ENCODE results near the gene GSX1.

GSX1 gene

DNA sequence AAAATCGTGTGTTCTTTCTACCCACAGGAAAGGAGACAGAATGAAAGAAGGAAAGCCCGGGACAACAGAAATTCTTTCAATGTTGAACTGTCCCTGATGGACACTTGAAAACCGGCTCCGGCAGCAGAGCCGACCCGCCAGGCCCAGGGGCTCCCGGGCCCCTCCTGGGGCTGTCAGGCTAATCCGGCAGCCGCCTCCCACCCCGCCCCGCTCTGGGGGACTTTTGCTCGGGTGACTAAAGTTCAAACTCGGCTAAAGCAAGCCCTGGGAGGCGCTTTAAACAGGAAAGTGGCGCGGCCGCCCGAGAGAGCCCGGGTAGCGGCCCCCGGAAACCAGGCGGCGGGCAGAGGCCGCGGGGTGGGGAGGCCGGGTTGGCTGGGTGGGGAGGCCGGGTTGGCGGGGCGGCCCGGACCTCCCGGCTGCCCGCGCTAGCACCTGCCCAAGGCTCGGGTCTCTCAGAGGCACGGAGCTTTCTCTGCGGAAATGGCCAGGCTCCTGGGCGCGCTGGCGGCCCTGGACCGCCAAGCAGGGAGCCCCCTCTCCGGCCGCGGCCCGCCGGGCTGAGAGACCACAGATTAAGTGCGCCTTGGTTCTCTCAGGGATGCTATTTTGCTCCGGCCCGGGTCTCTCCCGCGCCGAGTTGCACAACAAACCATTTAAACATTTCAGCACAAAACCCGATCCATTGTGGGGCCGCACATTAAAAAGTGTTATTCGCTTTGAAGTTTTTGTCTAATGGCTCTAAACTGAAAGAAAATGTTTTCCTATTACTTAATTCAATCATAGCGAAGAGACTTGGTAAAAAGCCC, 2.6 kb upstream of the GSX1 start:
- TF ChIP-seq GATA3 (IDR thresholded peaks at IDR 0.05; ENCODE audit: low read depth, low read length) (no peak), GATA2 (IDR thresholded peaks at IDR 0.05; ENCODE audit: low read depth, low read length) (no peak)

DNA sequence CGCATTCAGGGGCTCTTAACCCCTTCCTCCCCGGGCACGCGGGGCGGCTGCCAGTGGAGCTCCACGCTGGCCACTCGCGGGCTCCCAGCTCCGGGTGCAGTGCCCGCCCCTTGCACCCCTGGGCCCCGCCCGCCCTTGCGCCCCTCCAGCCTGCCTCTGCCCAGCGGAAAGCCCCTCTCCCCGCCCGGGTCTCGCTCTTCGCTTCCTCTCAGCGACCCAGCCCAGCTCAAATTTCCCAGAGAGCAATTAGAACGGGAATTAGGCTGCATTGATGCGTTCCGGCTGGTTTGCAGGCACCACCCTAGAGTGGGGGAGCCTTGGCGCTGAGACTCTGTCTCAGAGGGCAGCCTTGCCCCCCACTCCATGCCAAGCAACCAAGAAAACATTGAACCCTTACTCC, 1.8 kb upstream of the GSX1 start:
- TF ChIP-seq GATA3 (IDR thresholded peaks at IDR 0.05; ENCODE audit: low read depth, low read length) (no peak), GATA2 (IDR thresholded peaks at IDR 0.05; ENCODE audit: low read depth, low read length) (no peak)

DNA sequence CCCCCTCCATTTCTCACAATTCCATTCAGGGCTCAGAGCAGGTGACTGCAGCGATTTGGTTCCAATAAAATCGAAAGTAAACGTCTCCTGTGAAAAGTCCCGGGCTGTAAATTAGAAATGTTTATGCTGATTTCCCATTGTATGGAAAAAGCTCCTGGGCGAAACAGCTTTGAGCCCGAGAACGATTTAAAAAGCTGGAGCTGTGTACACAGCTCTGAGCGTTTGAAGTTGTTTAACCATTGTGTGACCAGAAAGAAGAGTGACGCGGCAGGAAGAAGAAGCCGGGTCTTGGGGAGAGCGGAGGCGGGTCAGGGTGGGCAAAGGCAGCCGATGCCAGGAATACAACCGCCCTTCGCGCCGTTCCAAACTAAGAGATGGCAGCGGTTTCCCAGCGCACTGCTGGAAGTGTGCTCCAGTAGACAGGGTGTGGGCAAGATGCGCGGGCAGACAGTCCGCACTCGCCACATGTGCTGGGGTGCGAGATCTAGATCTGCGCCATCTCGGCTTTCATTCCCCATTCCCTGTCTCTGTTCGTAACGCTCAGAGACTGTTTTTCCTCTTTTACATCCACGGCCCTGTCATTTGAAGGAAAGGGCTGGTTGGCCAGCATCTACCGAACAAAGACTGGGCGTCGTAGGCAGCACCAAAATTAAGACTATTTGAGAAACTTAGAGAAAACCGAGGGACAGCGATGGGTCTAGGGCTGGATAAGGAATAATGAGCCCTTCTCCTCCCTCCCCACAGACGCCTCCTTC, 960 bp upstream of the GSX1 start:
- no peak for TF ChIP-seq GATA2 (IDR thresholded peaks at IDR 0.05; ENCODE audit: low read depth, low read length)
- no peak for TF ChIP-seq GATA3 (IDR thresholded peaks at IDR 0.05; ENCODE audit: low read depth, low read length)

DNA sequence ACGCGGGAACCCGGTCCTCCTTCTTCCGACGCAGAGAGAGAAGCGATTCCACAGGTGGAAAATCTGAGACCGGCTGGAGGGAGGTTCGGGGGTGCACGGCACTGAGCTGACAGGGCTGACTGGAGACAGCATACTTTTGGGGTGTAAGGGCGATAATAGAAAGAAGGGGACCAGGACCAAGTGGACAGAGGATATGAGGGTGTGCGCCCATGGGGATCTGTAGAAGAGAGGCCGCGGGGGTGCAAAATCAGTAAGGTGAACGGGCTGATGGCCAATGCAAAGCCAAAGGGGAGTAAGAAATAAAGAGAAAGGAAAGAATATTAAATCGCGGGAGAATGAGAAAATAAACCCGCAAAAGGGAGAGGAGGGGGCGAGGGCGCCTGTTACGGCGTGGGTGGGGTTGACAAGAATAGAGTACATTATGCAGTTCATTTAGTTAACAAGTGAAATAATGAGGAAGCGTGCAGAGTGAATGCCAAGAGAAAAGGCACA, 336 bp upstream of the GSX1 start:
- no peak for TF ChIP-seq GATA2 (IDR thresholded peaks at IDR 0.05; ENCODE audit: low read depth, low read length)
- no peak for TF ChIP-seq GATA3 (IDR thresholded peaks at IDR 0.05; ENCODE audit: low read depth, low read length)

DNA sequence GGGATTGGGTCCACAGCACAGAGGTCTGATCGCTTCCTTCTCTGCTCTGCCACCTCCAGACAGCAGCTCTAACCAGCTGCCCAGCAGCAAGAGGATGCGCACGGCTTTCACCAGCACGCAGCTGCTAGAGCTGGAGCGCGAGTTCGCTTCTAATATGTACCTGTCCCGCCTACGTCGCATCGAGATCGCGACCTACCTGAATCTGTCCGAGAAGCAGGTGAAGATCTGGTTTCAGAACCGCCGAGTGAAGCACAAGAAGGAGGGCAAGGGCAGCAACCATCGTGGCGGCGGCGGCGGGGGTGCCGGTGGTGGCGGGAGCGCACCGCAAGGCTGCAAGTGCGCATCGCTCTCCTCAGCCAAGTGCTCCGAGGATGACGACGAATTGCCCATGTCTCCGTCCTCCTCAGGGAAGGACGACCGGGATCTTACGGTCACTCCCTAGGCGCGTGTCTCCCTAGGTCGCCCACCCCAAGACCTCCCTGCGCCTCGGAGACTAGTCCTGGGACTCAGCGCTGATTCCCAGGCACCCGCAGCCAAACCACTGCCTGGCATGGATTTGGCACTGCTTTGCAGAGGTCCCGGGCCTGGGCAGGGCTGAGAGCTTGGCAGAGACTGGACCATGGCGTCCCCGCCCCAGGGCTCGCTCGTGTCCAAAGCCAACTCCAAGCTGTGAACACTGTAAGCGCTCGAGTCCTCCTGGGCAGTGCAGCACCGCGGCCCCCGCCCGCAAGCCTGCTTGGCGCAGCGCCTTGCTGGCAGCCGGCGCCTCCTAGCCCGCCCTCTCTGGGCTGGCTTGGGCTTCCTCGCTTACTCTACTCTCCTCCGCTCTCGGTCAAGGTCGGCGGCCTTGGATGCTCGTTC, 1.5 kb downstream of the GSX1 start:
- TF ChIP-seq GATA2 (IDR thresholded peaks at IDR 0.05; ENCODE audit: low read depth, low read length) (no peak), GATA3 (IDR thresholded peaks at IDR 0.05; ENCODE audit: low read depth, low read length) (no peak)

DNA sequence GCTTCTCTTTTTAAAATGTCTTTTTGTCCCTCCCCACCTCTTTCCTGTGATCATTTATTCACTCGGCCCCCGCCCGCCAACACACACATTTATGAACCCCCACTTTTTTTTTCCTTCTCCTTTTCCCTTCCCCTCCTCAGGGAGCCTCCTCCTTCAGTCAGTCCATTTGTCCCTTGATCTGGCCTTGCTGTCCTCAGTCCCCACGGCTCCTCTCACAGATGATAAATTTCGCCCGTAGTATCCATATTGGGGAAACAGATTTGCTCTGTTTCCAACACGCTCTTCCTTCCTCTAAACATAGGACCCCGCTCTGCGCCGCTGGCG, 2.0 kb downstream of the GSX1 start:
- no peak for TF ChIP-seq GATA2 (IDR thresholded peaks at IDR 0.05; ENCODE audit: low read depth, low read length)
- TF ChIP-seq GATA3 (IDR thresholded peaks at IDR 0.05; ENCODE audit: low read depth, low read length) = no peak

DNA sequence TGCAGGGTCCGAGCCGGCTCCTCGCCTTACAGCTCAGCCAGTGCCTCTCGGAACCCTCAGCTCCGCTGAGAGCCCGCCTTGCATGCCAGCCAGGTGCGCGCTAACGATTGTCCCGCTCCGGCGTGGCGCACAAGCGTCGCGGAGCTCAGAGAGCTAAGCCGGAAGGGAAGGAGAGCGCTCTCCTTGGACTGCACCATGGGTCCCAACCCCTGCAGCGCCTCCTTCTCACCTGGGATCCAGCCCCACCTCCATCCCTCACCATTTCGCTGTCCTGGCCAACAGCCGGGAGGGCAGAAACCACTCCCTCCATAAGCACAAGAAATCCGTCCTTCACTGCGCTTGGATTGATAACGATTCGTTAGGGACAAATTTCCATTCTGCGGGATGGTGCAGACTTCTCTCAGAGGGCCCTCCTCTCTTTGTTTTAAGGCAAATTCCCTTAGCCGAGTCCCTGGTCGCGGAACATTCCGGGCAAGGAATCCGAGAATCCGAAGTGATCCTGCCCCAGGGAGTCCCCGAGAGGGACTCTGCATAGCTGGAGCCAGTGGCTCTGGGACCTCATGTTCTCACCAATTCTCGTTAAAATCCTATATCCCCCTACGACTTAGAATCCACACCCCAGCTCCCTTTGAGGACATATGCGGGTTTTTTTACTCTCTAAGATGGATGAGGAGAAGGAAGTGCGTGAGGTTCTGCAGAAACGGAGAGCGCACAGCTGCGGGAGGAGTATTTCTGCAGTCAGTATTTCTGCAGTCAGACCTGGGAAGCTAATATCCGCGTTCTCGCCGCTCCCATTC, 2.8 kb downstream of the GSX1 start:
- TF ChIP-seq GATA2 (IDR thresholded peaks at IDR 0.05; ENCODE audit: low read depth, low read length) (no peak), GATA3 (IDR thresholded peaks at IDR 0.05; ENCODE audit: low read depth, low read length) (no peak)

DNA sequence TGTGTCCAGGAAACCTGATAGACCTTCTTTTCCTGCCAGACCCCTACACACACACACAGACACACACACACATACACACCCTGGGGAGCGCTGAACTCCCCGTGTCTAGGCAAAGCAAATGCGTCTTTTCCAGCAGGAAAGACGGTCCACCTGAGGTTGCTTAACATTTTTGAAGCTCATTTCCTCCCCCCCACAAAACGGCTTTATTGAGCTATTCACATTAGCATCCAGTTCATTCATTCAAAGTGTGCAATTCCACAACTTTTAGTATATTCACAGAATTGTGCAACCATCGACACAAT, 3.4 kb downstream of the GSX1 start:
- TF ChIP-seq GATA2 (IDR thresholded peaks at IDR 0.05; ENCODE audit: low read depth, low read length) (no peak), GATA3 (IDR thresholded peaks at IDR 0.05; ENCODE audit: low read depth, low read length) (no peak)

DNA sequence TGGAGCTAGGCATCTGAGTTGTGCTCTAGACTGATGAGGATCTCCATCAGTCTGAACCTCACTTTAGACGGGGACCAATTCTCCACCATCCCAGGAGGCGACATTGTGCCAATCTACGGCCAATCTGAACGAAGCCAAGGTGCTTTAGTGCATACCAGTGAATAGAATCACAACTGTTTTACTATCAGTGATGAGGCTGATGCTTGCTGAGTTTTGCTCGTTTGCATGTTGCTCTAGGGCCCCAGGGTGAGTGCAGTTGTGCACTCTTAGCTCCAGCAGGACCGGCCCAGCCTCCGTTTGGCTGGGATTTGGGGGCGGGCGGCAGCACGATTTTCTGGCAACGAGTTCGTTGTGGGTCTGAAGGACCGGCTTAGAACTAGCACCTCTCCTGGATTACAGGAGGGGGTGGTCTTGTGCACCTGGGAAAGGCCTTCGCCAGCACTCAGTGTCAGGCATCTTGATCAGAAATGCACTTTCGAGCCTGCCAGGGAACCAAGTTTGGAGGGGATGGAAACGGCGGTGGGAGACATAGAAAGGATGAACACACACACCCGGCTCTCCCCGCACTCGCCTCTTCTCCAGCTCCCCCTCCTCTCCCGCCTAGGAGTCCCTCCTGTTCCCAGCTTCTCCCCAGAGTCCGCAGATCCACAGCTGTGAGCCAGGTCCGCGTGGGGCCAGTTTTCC, 4.4 kb downstream of the GSX1 start:
- no peak for TF ChIP-seq GATA2 (IDR thresholded peaks at IDR 0.05; ENCODE audit: low read depth, low read length)
- TF ChIP-seq GATA3 (IDR thresholded peaks at IDR 0.05; ENCODE audit: low read depth, low read length) = no peak

DNA sequence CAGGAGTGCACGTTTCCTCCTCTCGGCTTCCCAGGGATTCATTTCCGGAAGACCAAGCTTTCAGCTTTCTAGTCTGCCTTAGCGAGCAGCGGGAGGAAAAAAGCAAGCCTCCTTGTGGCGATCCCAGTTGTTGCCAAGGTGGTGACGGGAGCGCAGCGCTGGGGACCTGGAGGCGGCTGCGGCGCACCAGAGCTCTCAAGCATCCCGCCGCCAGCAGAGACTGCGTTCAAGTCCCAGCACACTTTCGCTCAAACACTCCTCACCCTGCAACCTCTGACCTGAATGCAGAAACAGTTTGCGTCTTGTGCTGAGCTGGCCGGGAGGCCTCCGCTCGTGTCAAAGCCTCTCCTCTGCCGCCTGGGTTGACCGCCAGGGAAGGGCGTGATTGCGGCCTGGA, 4.9 kb downstream of the GSX1 start:
- TF ChIP-seq GATA3 (IDR thresholded peaks at IDR 0.05; ENCODE audit: low read depth, low read length) = no peak
- TF ChIP-seq GATA2 (IDR thresholded peaks at IDR 0.05; ENCODE audit: low read depth, low read length) = no peak

DNA sequence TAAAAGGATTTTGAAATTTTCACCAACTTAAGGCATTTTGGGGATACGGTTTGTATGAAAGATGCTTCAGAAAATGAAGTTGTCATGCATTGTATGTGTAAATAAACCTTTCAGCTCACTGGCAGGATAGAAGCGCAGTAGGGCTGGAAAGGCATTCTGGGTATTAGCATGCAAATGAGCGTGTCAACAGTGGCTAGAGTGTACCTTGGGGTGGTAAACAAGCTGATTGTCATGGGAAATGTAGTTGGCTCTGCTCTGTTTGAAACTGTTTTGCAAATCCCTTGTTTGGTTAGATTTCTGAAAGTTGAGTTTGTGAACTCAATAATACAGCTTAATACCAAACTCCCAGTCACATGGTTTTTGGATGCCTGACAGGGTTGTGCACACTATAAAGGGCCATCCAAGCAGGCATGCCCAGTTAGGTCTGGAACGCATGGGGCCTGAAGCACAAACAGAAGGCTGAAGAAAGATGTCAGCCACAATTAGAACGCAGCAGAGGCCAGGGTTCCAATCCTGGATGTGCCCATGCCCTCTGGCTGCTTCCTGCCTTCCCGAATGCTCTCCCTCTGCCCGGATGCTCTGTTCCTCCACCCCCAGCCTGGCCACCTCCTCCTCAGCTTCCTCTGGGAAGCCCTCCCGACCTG, 14.6 kb downstream of the GSX1 start:
- no peak for TF ChIP-seq GATA3 (IDR thresholded peaks at IDR 0.05; ENCODE audit: low read depth, low read length)

DNA sequence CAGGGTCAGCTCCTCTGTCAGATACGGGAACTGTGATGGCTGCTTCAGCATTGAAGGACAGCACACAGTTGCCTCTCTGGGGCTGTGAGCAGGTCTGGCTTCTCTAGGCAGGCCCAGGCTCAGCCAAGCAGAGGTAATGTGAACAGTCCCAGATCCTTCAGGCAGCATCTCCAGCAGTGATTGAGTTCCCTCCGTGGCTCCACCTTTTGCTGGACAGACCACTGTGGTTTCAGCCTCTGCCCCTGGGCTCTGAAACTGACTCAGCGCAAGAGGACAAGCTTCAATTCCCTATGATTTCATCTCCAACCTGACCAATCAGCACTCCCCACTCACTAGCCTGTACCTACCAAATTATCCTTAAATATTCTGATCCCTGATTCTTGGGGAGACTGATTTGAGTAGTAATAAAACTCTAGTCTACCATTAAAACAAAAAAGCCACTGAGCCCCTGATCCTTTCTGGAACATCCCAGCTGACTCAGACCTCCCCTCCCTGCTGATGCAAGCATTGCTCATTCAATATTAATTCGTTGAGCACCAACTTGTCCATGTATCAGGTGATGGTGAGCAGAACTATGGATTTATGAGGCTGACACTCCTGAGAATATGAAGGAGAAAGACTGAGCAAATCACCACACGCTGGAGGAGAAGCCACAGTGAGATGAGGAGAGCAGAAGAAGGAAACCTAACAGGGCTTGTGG, 16.7 kb downstream of the GSX1 start:
- TF ChIP-seq GATA2 (IDR thresholded peaks at IDR 0.05; ENCODE audit: low read depth, low read length) = no peak
- no peak for TF ChIP-seq GATA3 (IDR thresholded peaks at IDR 0.05; ENCODE audit: low read depth, low read length)

All from SH-SY5Y (cell line).